GM12874 (cell line): ENCODE measurements around the gene STK33.

Source experiments
- CTCF ChIP-seq: IDR thresholded peaks from 2 replicates; pipeline ENCODE4 v1.5.1; 2011; ENCODE audit warnings: low read depth, mild to moderate bottlenecking, control low read depth, low read length, moderate library complexity; ENCODE audit not compliant: insufficient read depth

STK33 gene

GRCh38 chr11:8357505-8357888 is 236.5 kb downstream of the STK33 start:
- no peak for TF ChIP-seq CTCF

GRCh38 chr11:8356721-8357504 is 237.1 kb downstream of the STK33 start:
- TF ChIP-seq CTCF, result no peak

GRCh38 chr11:8356216-8356615 is 237.8 kb downstream of the STK33 start:
- no peak for TF ChIP-seq CTCF

GRCh38 chr11:8355416-8355742 is 238.6 kb downstream of the STK33 start:
- no peak for TF ChIP-seq CTCF

- TF ChIP-seq CTCF, result no peak
Measured at GRCh38 chr11:8354622-8355415, 239.2 kb downstream of the STK33 start.

- no peak for TF ChIP-seq CTCF
Measured at GRCh38 chr11:8352876-8353505, 241.0 kb downstream of the STK33 start.

- TF ChIP-seq CTCF, result no peak
Measured at GRCh38 chr11:8352103-8352875, 241.7 kb downstream of the STK33 start.
